SK-N-SH (cell line): ENCODE data around the gene BEND5.

Source experiments
- RFX5 ChIP-seq: IDR thresholded peaks from 2 replicates; pipeline ENCODE4 v1.6.1; 2012; ENCODE audit warnings: mild to moderate bottlenecking, improper control_type of control experiment, low read length
- TAF1 ChIP-seq: IDR thresholded peaks from 2 replicates; pipeline ENCODE4 v1.6.1; 2012; ENCODE audit warnings: low read depth, mild to moderate bottlenecking, low read length, moderate library complexity, borderline replicate concordance

- no peak for TF ChIP-seq TAF1
- TF ChIP-seq RFX5, result no peak
These were observed 7.6 kb upstream of the BEND5 start for GRCh38 chr1:48784301-48784700.
